Trophoblast cell (in vitro differentiated cells and primary cell): ENCODE results near the gene ZNF580.
A peak's percentile ranks its signal among the peaks of the same experiment; 100 is the strongest.

Experiments
- DNase-seq, 2 donors: peaks; one replicate each; pipeline ENCODE4 v3.0.0-alpha.2; 2016
- H2AFZ ChIP-seq: 2 replicates; pipeline ENCODE4 v1.6.1; 2013; ENCODE audit warnings: low read length, moderate library complexity, mild to moderate bottlenecking; ENCODE audit not compliant: insufficient read depth, poor library complexity
- H2AK5ac ChIP-seq: 2 replicates; pipeline ENCODE4 v1.6.1; 2013; ENCODE audit warnings: mild to moderate bottlenecking, low read length
- H2BK120ac ChIP-seq: 2 replicates; pipeline ENCODE4 v1.6.1; 2013; ENCODE audit warnings: low read length, mild to moderate bottlenecking, moderate library complexity; ENCODE audit not compliant: insufficient read depth, poor library complexity
- H2BK12ac ChIP-seq: 2 replicates; pipeline ENCODE4 v1.6.1; 2013; ENCODE audit warnings: mild to moderate bottlenecking, low read length, moderate library complexity
- H2BK5ac ChIP-seq: 2 replicates; pipeline ENCODE4 v1.6.1; 2013; ENCODE audit warnings: low read length, low read depth, moderate library complexity, mild to moderate bottlenecking; ENCODE audit not compliant: poor library complexity
- H3K14ac ChIP-seq: 2 replicates; pipeline ENCODE4 v1.6.1; 2013; ENCODE audit warnings: mild to moderate bottlenecking, low read length
- H3K18ac ChIP-seq: 2 replicates; pipeline ENCODE4 v1.6.1; 2013; ENCODE audit warnings: mild to moderate bottlenecking, low read length
- H3K23ac ChIP-seq: 2 replicates; pipeline ENCODE4 v1.6.1; 2013; ENCODE audit warnings: low read length
- H3K27ac ChIP-seq: 2 replicates; pipeline ENCODE4 v1.5.1; 2013; ENCODE audit warnings: low read depth, mild to moderate bottlenecking, inconsistent platforms, low read length, moderate library complexity
- H3K27me3 ChIP-seq: 2 replicates; pipeline ENCODE4 v1.6.1; 2013; ENCODE audit warnings: inconsistent platforms, mild to moderate bottlenecking, low read length, moderate library complexity; ENCODE audit not compliant: insufficient read depth
- H3K36me3 ChIP-seq, 2 experiments: 1 replicate in 1 of 2; 2 replicates in 1 of 2; pipeline ENCODE4 v1.6.1; 2013; ENCODE audit warnings: low read length in 2 of 2, mild to moderate bottlenecking in 2 of 2, moderate library complexity in 1 of 2; ENCODE audit not compliant: insufficient read depth in 2 of 2, control insufficient read depth in 1 of 2
- H3K4ac ChIP-seq: 2 replicates; pipeline ENCODE4 v1.6.1; 2013; ENCODE audit warnings: low read depth, mild to moderate bottlenecking, low read length, moderate library complexity
- H3K4me1 ChIP-seq, 2 experiments: 1 replicate in 1 of 2; 2 replicates in 1 of 2; pipeline ENCODE4 v1.6.1; 2013; ENCODE audit warnings: low read length in 2 of 2, mild to moderate bottlenecking in 2 of 2, moderate library complexity in 1 of 2; ENCODE audit not compliant: insufficient read depth in 2 of 2, control insufficient read depth in 1 of 2
- H3K4me2 ChIP-seq: 2 replicates; pipeline ENCODE4 v1.6.1; 2013; ENCODE audit warnings: inconsistent platforms, mild to moderate bottlenecking, low read length, moderate library complexity
- H3K4me3 ChIP-seq: 2 replicates; pipeline ENCODE4 v1.5.1; 2013; ENCODE audit warnings: mild to moderate bottlenecking, low read depth, low read length, inconsistent platforms
- H3K79me1 ChIP-seq: one replicate; pipeline ENCODE4 v1.6.1; 2013; ENCODE audit warnings: low read length
- H3K79me2 ChIP-seq: 2 replicates; pipeline ENCODE4 v1.6.1; 2013; ENCODE audit warnings: low read length, mild to moderate bottlenecking; ENCODE audit not compliant: control insufficient read depth, insufficient read depth, poor library complexity
- H3K9ac ChIP-seq: 2 replicates; pipeline ENCODE4 v1.6.1; 2013; ENCODE audit warnings: mild to moderate bottlenecking, low read length
- H3K9me3 ChIP-seq: 2 replicates; pipeline ENCODE4 v1.6.1; 2013; ENCODE audit warnings: low read depth, mild to moderate bottlenecking, control low read depth, inconsistent platforms, low read length; ENCODE audit not compliant: insufficient read depth
- H4K12ac ChIP-seq: 2 replicates; pipeline ENCODE4 v1.6.1; 2013; ENCODE audit warnings: low read depth, mild to moderate bottlenecking, low read length, moderate library complexity
- H4K8ac ChIP-seq: 2 replicates; pipeline ENCODE4 v1.6.1; 2013; ENCODE audit warnings: low read depth, mild to moderate bottlenecking, low read length, moderate library complexity
- H4K91ac ChIP-seq: one replicate; pipeline ENCODE4 v1.6.1; 2013; ENCODE audit warnings: low read depth, mild to moderate bottlenecking, low read length, moderate library complexity
- WGBS: extraction: QIAGEN DNeasy Blood & Tissue Kit; methylation state at CpG from one replicate; pipeline ENCODE4 v1.1.7; 2013; ENCODE audit warnings: missing lambda C conversion rate; ENCODE audit not compliant: insufficient read length, insufficient coverage; ENCODE audit errors: extremely low coverage; 5-methylcytosine and 5-hydroxymethylcytosine counted together

ZNF580 gene

DNA sequence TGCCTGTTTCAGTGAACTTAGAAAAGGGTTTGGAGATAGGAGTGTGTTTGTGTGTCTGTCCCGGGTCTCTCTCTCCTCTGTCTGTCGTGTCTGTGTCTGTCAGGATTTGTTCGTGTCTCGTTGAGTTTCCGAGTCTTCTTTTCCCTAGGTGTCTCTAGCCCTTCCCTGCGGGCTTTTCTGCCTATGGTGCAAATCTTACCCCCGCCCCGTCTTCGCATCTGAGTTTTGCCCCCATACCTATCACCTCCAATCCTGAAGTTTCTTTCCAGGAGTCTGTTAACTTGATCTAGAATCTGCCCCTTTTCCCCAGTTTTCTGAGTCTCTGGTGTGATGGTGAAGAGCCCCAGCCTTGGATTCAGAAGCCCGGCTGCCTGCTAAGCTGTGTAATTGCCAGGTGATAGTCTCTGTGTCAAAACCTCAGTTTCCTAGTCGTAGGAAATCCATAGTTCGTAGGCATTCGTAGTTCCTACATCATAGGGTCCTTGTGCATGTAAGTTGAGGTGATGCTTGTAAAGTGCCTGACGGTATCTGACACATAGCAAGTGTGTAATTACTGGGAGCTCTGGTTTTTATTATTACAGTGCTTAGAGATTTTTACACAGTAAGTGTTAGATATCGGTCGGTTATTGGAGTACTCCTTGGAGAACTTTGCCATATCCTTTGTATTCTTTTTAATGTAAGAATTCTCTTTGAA lies 35.0 kb downstream of the ZNF580 start:
- Histone ChIP-seq H3K4me3 (peak overlapping the region; percentile 98), H4K8ac (peak overlapping the region; percentile 95), H4K12ac (peak overlapping the region; percentile 93), H2BK120ac (no peak overlapping the region), H3K18ac (peak overlapping the region; percentile 99), H3K27ac (no peak overlapping the region), H3K4me1 (peaks cover 0 to 3% of the 10 kb centered on the region in 2 experiments), H3K23ac (peak overlapping the region; percentile 55), H3K4me2 (peak overlapping the region; percentile 78), H3K79me1 (peaks cover 4% of the 10 kb centered on the region), H3K9me3 (no peaks in the 10 kb centered on the region), H3K27me3 (no peaks in the 10 kb centered on the region), H2BK5ac (peak overlapping the region; percentile 87), H3K9ac (peak overlapping the region; percentile 98), H2AFZ (peak overlapping the region; percentile 88), H2AK5ac (peak overlapping the region; percentile 60), H3K79me2 (peaks cover 9% of the 10 kb centered on the region), H4K91ac (peak overlapping the region; percentile 93), H3K14ac (peak overlapping the region; percentile 95), H3K4ac (peak overlapping the region; percentile 89), H2BK12ac (no peak overlapping the region), H3K36me3 (peaks cover 45 to 55% of the 10 kb centered on the region in 2 experiments)
- no CpG with 5 or more reads among the region's 16 CpGs for whole genome bisulfite sequencing
- no peak for DNase-seq

DNA sequence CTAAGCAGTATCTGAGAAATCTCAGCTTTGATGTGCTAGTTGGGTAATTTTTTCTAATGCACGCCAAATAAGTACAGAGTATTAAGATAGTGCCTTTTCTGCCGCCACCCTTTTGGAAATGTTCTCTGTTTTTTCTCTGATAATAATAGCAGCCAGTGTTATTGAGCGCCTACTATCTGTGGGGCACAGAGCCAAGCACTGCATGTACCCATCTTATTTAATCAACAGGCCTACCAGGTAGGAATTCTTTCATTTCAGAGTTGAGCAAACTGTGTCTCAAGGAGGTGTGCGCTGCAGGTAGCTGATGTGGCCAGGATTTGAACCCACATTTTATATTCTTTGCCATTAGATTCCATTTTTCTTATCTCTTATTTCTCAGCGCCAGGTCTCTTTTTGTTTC lies 35.6 kb downstream of the ZNF580 start:
- Histone ChIP-seq H3K9me3 (no peaks in the 10 kb centered on the region), H4K12ac (no peak overlapping the region), H3K4me3 (no peak overlapping the region), H3K4ac (peak overlapping the region; percentile 34), H4K8ac (no peak overlapping the region), H3K23ac (no peak overlapping the region), H3K14ac (no peak overlapping the region), H3K18ac (no peak overlapping the region), H2AFZ (no peak overlapping the region), H3K4me2 (peak overlapping the region; percentile 20), H3K4me1 (peaks cover 0 to 3% of the 10 kb centered on the region in 2 experiments), H2AK5ac (no peak overlapping the region), H3K27me3 (no peaks in the 10 kb centered on the region), H3K79me1 (peaks cover 4% of the 10 kb centered on the region), H2BK5ac (no peak overlapping the region), H4K91ac (no peak overlapping the region), H3K79me2 (peaks cover 9% of the 10 kb centered on the region), H2BK12ac (no peak overlapping the region), H3K27ac (no peak overlapping the region), H2BK120ac (no peak overlapping the region), H3K9ac (no peak overlapping the region), H3K36me3 (peaks cover 49 to 57% of the 10 kb centered on the region in 2 experiments)
- no peak for DNase-seq
- WGBS: no CpG with 5 or more reads among the region's 5 CpGs

DNA sequence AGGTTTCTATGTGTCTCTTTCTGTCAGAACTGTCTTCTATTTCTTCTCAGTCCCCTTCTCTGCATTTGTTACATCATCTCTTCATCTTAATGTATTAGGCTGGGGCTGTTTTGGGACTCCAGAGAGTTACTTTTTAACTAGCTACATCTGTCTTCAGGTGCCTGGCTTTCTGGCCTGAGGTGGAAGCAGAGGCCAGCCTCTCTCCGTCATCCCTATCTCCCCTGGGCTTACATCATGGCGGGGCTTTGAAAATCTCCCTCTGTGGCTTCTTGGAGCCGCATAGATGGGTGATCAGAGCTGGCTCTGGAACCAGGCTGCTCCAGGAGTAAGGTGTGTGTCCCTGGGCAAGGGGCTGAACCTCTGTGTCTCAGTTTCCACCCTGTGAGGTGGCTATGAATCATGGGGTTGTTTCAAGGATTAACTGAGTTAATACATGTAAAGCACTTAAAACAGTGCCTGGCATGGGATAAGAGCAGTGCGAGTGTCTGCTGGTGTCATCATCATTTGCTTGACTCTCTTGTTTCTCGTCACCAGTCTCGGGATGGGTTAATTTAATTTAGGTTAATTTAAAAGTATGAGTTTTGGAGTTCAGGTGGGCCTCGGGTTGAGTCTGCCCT lies 36.2 kb downstream of the ZNF580 start:
- Histone ChIP-seq H2AFZ (no peak overlapping the region), H3K4me3 (no peak overlapping the region), H3K79me1 (peaks cover 4% of the 10 kb centered on the region), H3K14ac (no peak overlapping the region), H4K8ac (no peak overlapping the region), H3K36me3 (peaks cover 51 to 57% of the 10 kb centered on the region in 2 experiments), H3K27ac (no peak overlapping the region), H2BK12ac (no peak overlapping the region), H2BK120ac (no peak overlapping the region), H3K4me1 (peaks cover 0 to 3% of the 10 kb centered on the region in 2 experiments), H3K9ac (no peak overlapping the region), H3K18ac (no peak overlapping the region), H2BK5ac (no peak overlapping the region), H4K12ac (no peak overlapping the region), H3K27me3 (no peaks in the 10 kb centered on the region), H4K91ac (no peak overlapping the region), H2AK5ac (no peak overlapping the region), H3K4ac (peak overlapping the region; percentile 34), H3K9me3 (no peaks in the 10 kb centered on the region), H3K23ac (no peak overlapping the region), H3K4me2 (no peak overlapping the region), H3K79me2 (peaks cover 9% of the 10 kb centered on the region)
- DNase-seq: no peak
- WGBS: no CpG with 5 or more reads among the region's 7 CpGs

DNA sequence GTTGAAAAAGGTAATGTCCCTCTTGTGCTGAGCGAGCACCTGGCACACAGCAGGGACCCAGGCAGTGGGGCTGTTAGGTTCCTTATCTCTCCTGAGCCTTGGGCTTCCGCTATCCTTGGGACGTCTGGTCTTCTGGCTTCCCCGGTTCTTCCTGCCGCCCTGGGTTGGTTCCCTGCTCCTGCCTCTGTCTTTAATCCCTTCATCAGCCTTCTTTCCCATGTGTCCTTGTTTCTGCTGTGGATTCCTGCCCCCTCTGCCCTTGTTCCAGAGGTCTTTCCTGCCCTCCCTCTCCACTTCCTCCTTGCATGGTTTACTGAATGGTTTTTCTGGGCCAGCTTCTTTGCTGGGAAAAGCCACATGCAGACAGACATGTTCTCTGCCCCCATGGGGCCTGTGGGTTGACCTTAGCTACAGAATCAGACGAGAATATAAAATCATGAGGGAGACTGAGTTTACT lies 36.8 kb downstream of the ZNF580 start:
- no CpG with 5 or more reads among the region's 6 CpGs for WGBS
- Histone ChIP-seq H3K36me3 (peaks cover 53 to 58% of the 10 kb centered on the region in 2 experiments), H3K4me3 (no peak overlapping the region), H3K79me1 (peaks cover 4% of the 10 kb centered on the region), H2BK120ac (no peak overlapping the region), H3K4ac (peak overlapping the region; percentile 46), H3K79me2 (peaks cover 9% of the 10 kb centered on the region), H2BK12ac (no peak overlapping the region), H2BK5ac (no peak overlapping the region), H3K9ac (no peak overlapping the region), H3K27ac (no peak overlapping the region), H3K9me3 (no peaks in the 10 kb centered on the region), H3K4me1 (peaks cover 0 to 3% of the 10 kb centered on the region in 2 experiments), H4K91ac (no peak overlapping the region), H4K12ac (no peak overlapping the region), H3K23ac (no peak overlapping the region), H2AFZ (no peak overlapping the region), H3K14ac (no peak overlapping the region), H3K18ac (no peak overlapping the region), H4K8ac (no peak overlapping the region), H2AK5ac (no peak overlapping the region), H3K4me2 (no peak overlapping the region), H3K27me3 (no peaks in the 10 kb centered on the region)
- DNase-seq: no peak
